ENCODE measurements around the gene NAGPA. TPM values are rescaled to one million over a fixed set of nuclear protein-coding genes. Genes with fewer than 3 reads are reported as not detected.

Gene NAGPA
- total RNA-seq, 2 donors from 2014 or later = 10.1 to 17.4 TPM

DNA sequence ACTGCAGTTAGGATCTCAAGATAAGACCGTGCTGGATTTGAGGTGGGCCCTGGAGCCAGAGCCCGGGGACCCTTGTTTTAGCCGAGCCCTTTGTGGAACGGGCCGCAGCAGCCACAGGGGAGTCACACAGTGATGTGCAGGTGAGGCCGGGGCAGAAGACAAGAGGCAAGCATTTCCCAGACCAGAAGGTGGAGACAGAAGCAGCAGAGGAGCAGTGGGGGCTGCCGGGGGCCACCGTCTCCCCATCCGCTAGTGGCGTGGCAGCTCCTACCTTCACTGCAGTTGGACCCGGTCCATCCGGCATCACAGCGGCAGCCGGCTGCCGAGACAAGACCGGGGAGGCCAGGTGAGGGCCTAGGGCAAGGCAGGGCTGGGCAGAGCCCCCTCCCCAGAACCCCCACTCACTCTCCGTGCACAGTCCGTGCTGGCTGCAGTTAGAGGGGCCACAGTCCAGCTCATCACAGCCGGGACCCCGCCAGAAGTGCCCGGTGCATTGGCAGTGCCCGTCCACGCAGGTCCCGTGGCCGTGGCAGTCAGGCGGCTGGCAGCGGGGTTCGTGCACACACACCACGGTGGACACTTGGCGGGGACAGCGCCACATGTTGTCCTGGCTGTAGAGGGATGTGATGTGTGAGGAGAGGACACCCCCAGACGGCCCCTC, 6.0 kb downstream of the NAGPA start:
- ATAC-seq (no peak), DNase-seq (ENCODE audit: low spot score) (no peak)
- Mint-ChIP-seq H3K9me3 (no peaks in the 10 kb centered on the region), H3K27ac (no peak overlapping the region), H3K27me3 (no peaks in the 10 kb centered on the region), H3K36me3 (no peaks in the 10 kb centered on the region), H3K4me1 (ENCODE audit: low read depth in 2 of 2) (peaks cover 2% of the 10 kb centered on the region in 2 donors), H3K4me3 (no peak overlapping the region)

- no peak overlapping the region for H3K4me3 Mint-ChIP-seq
- H3K9me3 Mint-ChIP-seq = no peaks in the 10 kb centered on the region
- DNase-seq (ENCODE audit: low spot score) = no peak
- H3K4me1 Mint-ChIP-seq (ENCODE audit: low read depth in 2 of 2) = no peaks in the 10 kb centered on the region
- H3K27me3 Mint-ChIP-seq = no peaks in the 10 kb centered on the region
- ATAC-seq = no peak
- no peak overlapping the region for H3K27ac Mint-ChIP-seq
- H3K36me3 Mint-ChIP-seq = no peaks in the 10 kb centered on the region
Measured at GRCh38 chr16:5027086-5027485, 6.6 kb downstream of the NAGPA start.

GRCh38 chr16:5026664-5027063, 7.1 kb downstream of the NAGPA start:
- H3K9me3 Mint-ChIP-seq = no peaks in the 10 kb centered on the region
- H3K27me3 Mint-ChIP-seq = no peaks in the 10 kb centered on the region
- no peak overlapping the region for H3K4me3 Mint-ChIP-seq
- no peak overlapping the region for H3K27ac Mint-ChIP-seq
- H3K4me1 Mint-ChIP-seq (ENCODE audit: low read depth in 2 of 2) = no peaks in the 10 kb centered on the region
- ATAC-seq = no peak
- no peaks in the 10 kb centered on the region for H3K36me3 Mint-ChIP-seq
- DNase-seq (ENCODE audit: low spot score) = no peak

DNA sequence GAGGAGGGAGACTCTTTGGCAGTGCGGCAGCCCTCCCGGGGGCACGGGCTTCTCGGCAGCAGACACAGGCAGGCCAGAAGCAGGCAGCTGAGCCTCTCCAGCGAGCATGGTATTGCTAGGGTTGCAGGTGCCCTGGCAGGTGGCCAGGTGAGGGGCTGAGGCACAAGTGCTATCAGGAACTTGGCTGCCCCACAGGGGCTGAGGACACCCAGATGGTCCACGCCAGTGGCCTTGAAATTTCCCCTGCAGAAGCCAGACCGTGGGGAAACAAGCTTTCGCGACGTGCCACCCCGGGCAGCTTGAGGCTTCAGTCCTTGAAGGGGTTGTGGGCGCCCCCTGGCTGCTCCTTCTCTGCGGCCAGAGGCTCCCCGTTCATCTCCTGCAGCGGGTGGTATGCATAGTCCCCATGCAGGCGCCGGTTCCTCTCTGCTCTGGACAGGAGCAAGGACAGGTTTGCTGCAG, 8.5 kb downstream of the NAGPA start:
- peak in 1 of 2 donors; percentile 17 for ATAC-seq
- no peak overlapping the region for H3K27ac Mint-ChIP-seq

DNA sequence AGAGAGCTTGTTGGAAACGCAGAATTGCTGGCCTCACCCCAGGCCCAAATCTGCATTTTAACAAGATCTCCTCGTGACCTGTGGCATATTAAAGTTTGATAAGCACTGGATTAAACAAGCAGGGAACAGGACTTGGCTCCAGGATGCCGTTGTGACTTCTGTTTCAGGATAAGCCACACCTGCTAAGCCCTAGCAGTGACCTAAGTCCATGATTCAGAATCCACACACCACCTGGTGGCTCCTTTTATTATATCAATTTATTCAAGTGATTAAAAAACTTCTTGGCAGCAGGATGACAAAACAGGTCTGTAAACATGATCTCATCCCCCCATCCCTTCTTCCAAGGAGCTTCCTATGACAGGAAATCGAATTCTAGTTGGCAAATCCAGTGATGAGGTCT, 9.1 kb downstream of the NAGPA start:
- H3K9me3 Mint-ChIP-seq = no peaks in the 10 kb centered on the region
- H3K4me3 Mint-ChIP-seq = no peak overlapping the region
- no peaks in the 10 kb centered on the region for H3K4me1 Mint-ChIP-seq (ENCODE audit: low read depth in 2 of 2)
- ATAC-seq (no peak), DNase-seq (ENCODE audit: low spot score) (no peak)
- no peaks in the 10 kb centered on the region for H3K36me3 Mint-ChIP-seq
- no peak overlapping the region for H3K27ac Mint-ChIP-seq
- H3K27me3 Mint-ChIP-seq = no peaks in the 10 kb centered on the region

More for the DNA sequence above, 8.5 kb downstream of the NAGPA start:
- no peak for DNase-seq (ENCODE audit: low spot score)
- Mint-ChIP-seq H3K4me3 (no peak overlapping the region), H3K27me3 (no peaks in the 10 kb centered on the region), H3K4me1 (ENCODE audit: low read depth in 2 of 2) (no peaks in the 10 kb centered on the region), H3K9me3 (no peaks in the 10 kb centered on the region), H3K36me3 (no peaks in the 10 kb centered on the region)

- Mint-ChIP-seq H3K4me1 (ENCODE audit: low read depth in 2 of 2) (no peaks in the 10 kb centered on the region), H3K4me3 (no peak overlapping the region), H3K27ac (no peak overlapping the region), H3K36me3 (no peaks in the 10 kb centered on the region), H3K9me3 (no peaks in the 10 kb centered on the region), H3K27me3 (no peaks in the 10 kb centered on the region)
- DNase-seq (ENCODE audit: low spot score) (no peak), ATAC-seq (no peak)
Measured at GRCh38 chr16:5022521-5022920, 11.2 kb downstream of the NAGPA start.

DNA sequence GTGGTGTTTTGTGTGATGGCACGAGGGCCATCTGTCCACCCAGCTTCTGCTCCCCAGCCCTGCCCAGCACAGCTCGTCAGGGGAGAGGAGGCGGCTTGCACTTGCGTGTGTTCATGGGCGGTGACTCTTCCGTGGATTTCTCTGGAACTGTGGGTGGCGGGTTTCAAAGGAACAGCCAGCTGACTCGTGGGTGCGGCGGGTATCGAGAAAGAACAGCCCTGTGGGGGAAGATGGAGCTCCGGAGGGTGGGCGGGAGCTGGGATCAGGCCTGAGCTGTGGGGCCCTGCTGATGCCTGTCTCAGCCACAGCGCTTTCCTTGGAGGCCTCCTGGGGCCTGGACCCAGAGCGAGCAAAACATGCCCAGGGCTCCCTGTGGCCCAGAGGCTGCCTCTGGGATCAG, 13.2 kb downstream of the NAGPA start:
- no peaks in the 10 kb centered on the region for H3K36me3 Mint-ChIP-seq
- no peaks in the 10 kb centered on the region for H3K27me3 Mint-ChIP-seq
- no peak for DNase-seq (ENCODE audit: low spot score)
- ATAC-seq = no peak
- H3K9me3 Mint-ChIP-seq = no peaks in the 10 kb centered on the region
- no peak overlapping the region for H3K4me3 Mint-ChIP-seq
- H3K4me1 Mint-ChIP-seq (ENCODE audit: low read depth in 2 of 2) = no peaks in the 10 kb centered on the region
- H3K27ac Mint-ChIP-seq = no peak overlapping the region

DNA sequence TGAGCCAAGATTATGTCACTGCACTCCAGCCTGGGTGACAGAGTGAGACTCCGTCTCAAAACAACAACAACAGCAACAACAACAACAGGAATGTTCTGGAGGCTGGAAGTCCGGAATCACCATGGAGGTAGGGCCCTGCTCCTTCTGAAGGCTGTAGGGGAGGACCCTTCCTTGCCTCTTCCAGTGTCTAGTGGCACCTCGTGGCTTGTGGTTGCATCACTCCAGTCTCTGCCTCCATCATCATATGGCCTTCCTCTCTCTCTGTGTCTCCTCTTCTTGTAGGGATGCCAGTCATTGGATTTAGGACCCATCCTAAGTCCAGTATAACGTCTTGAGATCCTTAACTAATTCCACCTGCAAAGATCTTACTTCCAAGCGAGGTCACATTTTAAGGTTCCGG, 14.0 kb downstream of the NAGPA start:
- no peaks in the 10 kb centered on the region for H3K4me1 Mint-ChIP-seq (ENCODE audit: low read depth in 2 of 2)

GRCh38 chr16:5018793-5019192, 14.9 kb downstream of the NAGPA start:
- Mint-ChIP-seq H3K4me1 (ENCODE audit: low read depth in 2 of 2) (no peaks in the 10 kb centered on the region), H3K36me3 (no peaks in the 10 kb centered on the region), H3K9me3 (no peaks in the 10 kb centered on the region), H3K4me3 (no peak overlapping the region), H3K27me3 (no peaks in the 10 kb centered on the region), H3K27ac (no peak overlapping the region)
- no peak for ATAC-seq
- DNase-seq (ENCODE audit: low spot score) = no peak

More for the DNA sequence above, 14.0 kb downstream of the NAGPA start:
- DNase-seq (ENCODE audit: low spot score) (no peak), ATAC-seq (no peak)
- Mint-ChIP-seq H3K27ac (no peak overlapping the region), H3K36me3 (no peaks in the 10 kb centered on the region), H3K27me3 (no peaks in the 10 kb centered on the region), H3K9me3 (no peaks in the 10 kb centered on the region), H3K4me3 (no peak overlapping the region)

- ATAC-seq (no peak), DNase-seq (ENCODE audit: low spot score) (no peak)
- Mint-ChIP-seq H3K36me3 (no peaks in the 10 kb centered on the region), H3K9me3 (no peaks in the 10 kb centered on the region), H3K27ac (no peak overlapping the region), H3K27me3 (no peaks in the 10 kb centered on the region), H3K4me1 (ENCODE audit: low read depth in 2 of 2) (no peaks in the 10 kb centered on the region), H3K4me3 (no peak overlapping the region)
Measured at GRCh38 chr16:5017678-5017969, 16.1 kb downstream of the NAGPA start.

GRCh38 chr16:5016967-5017677, 16.6 kb downstream of the NAGPA start:
- no peaks in the 10 kb centered on the region for H3K9me3 Mint-ChIP-seq
- H3K27me3 Mint-ChIP-seq = peaks cover 0 to under 1% of the 10 kb centered on the region in 2 donors
- H3K4me1 Mint-ChIP-seq (ENCODE audit: low read depth in 2 of 2) = no peaks in the 10 kb centered on the region
- H3K4me3 Mint-ChIP-seq = no peak overlapping the region
- no peak overlapping the region for H3K27ac Mint-ChIP-seq
- H3K36me3 Mint-ChIP-seq = no peaks in the 10 kb centered on the region
- DNase-seq (ENCODE audit: low spot score) = no peak
- no peak for ATAC-seq

DNA sequence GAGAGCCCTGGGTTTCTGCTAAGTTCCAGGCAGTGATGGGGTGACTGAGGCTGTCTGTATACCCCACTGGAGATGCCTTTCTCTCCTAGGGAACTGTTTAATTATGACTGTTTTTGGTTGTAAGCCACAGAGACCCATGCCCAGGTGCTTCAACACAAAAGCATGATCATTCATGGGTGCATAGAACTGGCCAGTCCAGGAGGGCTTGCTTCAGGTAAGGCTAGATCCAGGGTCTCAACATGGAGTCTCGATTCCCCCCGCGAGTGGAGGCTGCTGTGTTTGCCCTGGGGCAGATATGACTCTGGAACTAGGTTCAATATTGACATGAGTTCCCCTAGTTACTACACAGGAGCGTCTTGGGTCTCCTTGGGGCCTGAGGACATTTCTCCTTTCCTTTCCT, 17.8 kb downstream of the NAGPA start:
- Mint-ChIP-seq H3K36me3 (no peaks in the 10 kb centered on the region), H3K4me3 (no peak overlapping the region), H3K27ac (no peak overlapping the region), H3K4me1 (ENCODE audit: low read depth in 2 of 2) (no peaks in the 10 kb centered on the region), H3K27me3 (peaks cover 2 to 9% of the 10 kb centered on the region in 2 donors), H3K9me3 (no peaks in the 10 kb centered on the region)
- ATAC-seq = no peak
- DNase-seq (ENCODE audit: low spot score) = no peak

GRCh38 chr16:5015351-5015750, 18.4 kb downstream of the NAGPA start:
- no peak for ATAC-seq
- H3K27me3 Mint-ChIP-seq = peaks cover 2 to 9% of the 10 kb centered on the region in 2 donors
- H3K36me3 Mint-ChIP-seq = no peaks in the 10 kb centered on the region
- no peaks in the 10 kb centered on the region for H3K4me1 Mint-ChIP-seq (ENCODE audit: low read depth in 2 of 2)
- DNase-seq (ENCODE audit: low spot score) = no peak
- H3K27ac Mint-ChIP-seq = no peak overlapping the region
- no peak overlapping the region for H3K4me3 Mint-ChIP-seq
- H3K9me3 Mint-ChIP-seq = no peaks in the 10 kb centered on the region

DNA sequence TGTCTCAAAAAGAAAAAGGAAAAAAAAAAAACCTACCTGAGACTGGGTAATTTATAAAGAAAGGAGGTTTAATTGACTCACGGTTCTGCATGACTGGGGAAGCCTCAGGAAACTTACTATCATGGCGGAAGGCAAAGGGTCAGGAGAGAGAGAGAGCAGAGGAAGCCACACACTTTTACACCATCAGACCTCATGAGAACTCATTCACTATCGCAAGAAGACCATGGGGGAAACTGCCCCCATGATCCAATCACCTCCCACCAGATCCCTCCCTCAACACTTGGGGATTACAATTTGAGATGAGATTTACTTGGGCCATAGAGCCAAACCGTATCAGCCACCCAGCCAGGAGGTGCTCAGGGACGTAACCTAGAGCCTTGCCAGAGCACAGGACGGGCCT, 20.8 kb downstream of the NAGPA start:
- H3K4me3 Mint-ChIP-seq = no peak overlapping the region
- H3K27ac Mint-ChIP-seq = no peak overlapping the region
- no peak for ATAC-seq
- no peaks in the 10 kb centered on the region for H3K9me3 Mint-ChIP-seq
- peaks cover 7 to 17% of the 10 kb centered on the region in 2 donors for H3K27me3 Mint-ChIP-seq
- H3K4me1 Mint-ChIP-seq (ENCODE audit: low read depth in 2 of 2) = no peaks in the 10 kb centered on the region
- no peaks in the 10 kb centered on the region for H3K36me3 Mint-ChIP-seq
- DNase-seq (ENCODE audit: low spot score) = no peak

- no peak overlapping the region for H3K27ac Mint-ChIP-seq
- ATAC-seq = no peak
- H3K4me1 Mint-ChIP-seq (ENCODE audit: low read depth in 2 of 2) = no peaks in the 10 kb centered on the region
- no peaks in the 10 kb centered on the region for H3K36me3 Mint-ChIP-seq
- peaks cover 7 to 17% of the 10 kb centered on the region in 2 donors for H3K27me3 Mint-ChIP-seq
- H3K4me3 Mint-ChIP-seq = no peak overlapping the region
- H3K9me3 Mint-ChIP-seq = no peaks in the 10 kb centered on the region
- DNase-seq (ENCODE audit: low spot score) = no peak
Measured at GRCh38 chr16:5011637-5012036, 22.1 kb downstream of the NAGPA start.
